ENCODE measurements around the gene KCNQ2.

GRCh38 chr20:63466861-63467260, 5.6 kb downstream of the KCNQ2 start:
- TF ChIP-seq, protein P1, sequence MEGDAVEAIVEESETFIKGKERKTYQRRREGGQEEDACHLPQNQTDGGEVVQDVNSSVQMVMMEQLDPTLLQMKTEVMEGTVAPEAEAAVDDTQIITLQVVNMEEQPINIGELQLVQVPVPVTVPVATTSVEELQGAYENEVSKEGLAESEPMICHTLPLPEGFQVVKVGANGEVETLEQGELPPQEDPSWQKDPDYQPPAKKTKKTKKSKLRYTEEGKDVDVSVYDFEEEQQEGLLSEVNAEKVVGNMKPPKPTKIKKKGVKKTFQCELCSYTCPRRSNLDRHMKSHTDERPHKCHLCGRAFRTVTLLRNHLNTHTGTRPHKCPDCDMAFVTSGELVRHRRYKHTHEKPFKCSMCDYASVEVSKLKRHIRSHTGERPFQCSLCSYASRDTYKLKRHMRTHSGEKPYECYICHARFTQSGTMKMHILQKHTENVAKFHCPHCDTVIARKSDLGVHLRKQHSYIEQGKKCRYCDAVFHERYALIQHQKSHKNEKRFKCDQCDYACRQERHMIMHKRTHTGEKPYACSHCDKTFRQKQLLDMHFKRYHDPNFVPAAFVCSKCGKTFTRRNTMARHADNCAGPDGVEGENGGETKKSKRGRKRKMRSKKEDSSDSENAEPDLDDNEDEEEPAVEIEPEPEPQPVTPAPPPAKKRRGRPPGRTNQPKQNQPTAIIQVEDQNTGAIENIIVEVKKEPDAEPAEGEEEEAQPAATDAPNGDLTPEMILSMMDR (IDR thresholded peaks at IDR 0.05; ENCODE audit: borderline replicate concordance, extremely low read depth, low read length, poor library complexity, severe bottlenecking), result no peak
- no peak for TF ChIP-seq EZH2 (IDR thresholded peaks at IDR 0.05; ENCODE audit: borderline replicate concordance, low read depth, low read length, severe bottlenecking)

Measured in DND-41 (cell line).